ENCODE results near the gene MAP3K5. TPM values are rescaled to one million over a fixed set of nuclear protein-coding genes. Genes with fewer than 3 reads are reported as not detected.

Gene MAP3K5
- total RNA-seq, 4 donors from 2014 or later, result 19.4 to 36.1 (median 21.1) TPM

GRCh38 chr6:136757150-136757549 lies 35.1 kb downstream of the MAP3K5 start:
- no peaks in the 10 kb centered on the region for H3K36me3 ChIP-seq
- no peak for DNase-seq (ENCODE audit: low spot score in 2 of 2)
- peaks cover 12% of the 10 kb centered on the region for H3K4me1 ChIP-seq

DNA sequence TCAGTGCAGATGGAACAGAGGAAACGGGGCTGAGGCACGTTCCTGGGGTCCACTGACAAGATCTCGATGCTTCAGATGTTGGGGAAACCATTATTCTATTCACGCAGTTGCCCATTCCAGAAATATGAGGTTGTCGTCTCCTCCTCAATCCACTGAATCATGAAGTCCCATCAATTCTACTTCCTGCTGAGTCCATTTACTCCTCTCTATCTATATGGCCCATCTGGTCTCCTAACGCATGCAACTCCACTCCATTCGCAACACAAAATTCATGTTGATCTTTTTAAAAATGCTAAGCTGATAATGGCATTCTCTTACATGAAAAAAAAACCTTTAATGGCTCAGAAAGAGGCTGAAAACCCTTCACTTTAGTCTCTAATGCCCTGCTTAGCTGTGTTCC lies 37.5 kb downstream of the MAP3K5 start:
- 95% methylated on average over 7 of the region's 7 CpGs for WGBS
- peaks cover 16% of the 10 kb centered on the region for H3K4me1 ChIP-seq
- TF ChIP-seq POLR2A (IDR thresholded peaks at IDR 0.05) (no peak), EP300 (IDR thresholded peaks at IDR 0.05) (no peak), CTCF (IDR thresholded peaks at IDR 0.05) (no peak), POLR2AphosphoS5 (IDR thresholded peaks at IDR 0.05) (no peak)
- H3K36me3 ChIP-seq, result no peaks in the 10 kb centered on the region
- no peak overlapping the region for H3K4me3 ChIP-seq
- DNase-seq (ENCODE audit: low spot score in 2 of 2), result no peak
- H3K27me3 ChIP-seq, result no peaks in the 10 kb centered on the region
- no peak overlapping the region for H3K27ac ChIP-seq
- no peaks in the 10 kb centered on the region for H3K9me3 ChIP-seq

More at GRCh38 chr6:136757150-136757549, 35.1 kb downstream of the MAP3K5 start:
- no peak overlapping the region for H3K4me3 ChIP-seq
- 89% methylated on average over 2 of the region's 2 CpGs for WGBS
- no peak for TF ChIP-seq CTCF (IDR thresholded peaks at IDR 0.05)
- TF ChIP-seq POLR2A (IDR thresholded peaks at IDR 0.05), result no peak
- no peak for TF ChIP-seq POLR2AphosphoS5 (IDR thresholded peaks at IDR 0.05)
- no peak for TF ChIP-seq EP300 (IDR thresholded peaks at IDR 0.05)
- no peaks in the 10 kb centered on the region for H3K27me3 ChIP-seq
- no peak overlapping the region for H3K27ac ChIP-seq
- no peaks in the 10 kb centered on the region for H3K9me3 ChIP-seq

GRCh38 chr6:136753624-136754023 lies 38.7 kb downstream of the MAP3K5 start:
- Histone ChIP-seq H3K9me3 (no peaks in the 10 kb centered on the region), H3K4me1 (peaks cover 16% of the 10 kb centered on the region), H3K4me3 (no peak overlapping the region), H3K36me3 (no peaks in the 10 kb centered on the region), H3K27ac (no peak overlapping the region), H3K27me3 (no peaks in the 10 kb centered on the region)
- no peak for DNase-seq (ENCODE audit: low spot score in 2 of 2)
- 94% methylated on average over 7 of the region's 7 CpGs for WGBS
- TF ChIP-seq EP300 (IDR thresholded peaks at IDR 0.05) (no peak), POLR2AphosphoS5 (IDR thresholded peaks at IDR 0.05) (no peak)

DNA sequence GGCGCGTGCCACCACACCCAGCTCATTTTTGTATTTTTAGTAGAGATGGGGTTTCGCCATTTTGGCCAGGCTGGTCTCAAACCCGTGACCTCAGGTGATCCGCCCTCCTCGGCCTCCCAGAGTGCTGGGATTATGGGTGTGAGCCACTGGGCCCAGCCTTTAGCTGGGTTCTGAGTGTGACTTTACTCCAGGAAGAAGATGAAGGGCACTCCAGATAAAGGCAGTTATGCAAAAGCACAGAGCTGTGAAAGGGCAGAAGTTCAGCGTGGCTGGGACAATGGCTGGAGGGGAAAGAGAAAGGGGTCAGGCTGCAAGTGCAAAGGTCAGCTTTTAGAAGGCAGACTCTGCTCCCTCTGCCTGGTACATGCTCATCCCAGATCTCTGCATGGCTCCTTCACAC lies 39.7 kb downstream of the MAP3K5 start:
- Histone ChIP-seq H3K9me3 (no peaks in the 10 kb centered on the region), H3K4me1 (peaks cover 16% of the 10 kb centered on the region), H3K27ac (no peak overlapping the region), H3K4me3 (no peak overlapping the region), H3K27me3 (no peaks in the 10 kb centered on the region), H3K36me3 (no peaks in the 10 kb centered on the region)
- DNase-seq (ENCODE audit: low spot score in 2 of 2), result no peak
- no peak for TF ChIP-seq CTCF (IDR thresholded peaks at IDR 0.05)
- no peak for TF ChIP-seq POLR2A (IDR thresholded peaks at IDR 0.05)
- no peak for TF ChIP-seq EP300 (IDR thresholded peaks at IDR 0.05)
- no peak for TF ChIP-seq POLR2AphosphoS5 (IDR thresholded peaks at IDR 0.05)
- 86% methylated on average over 7 of the region's 7 CpGs for WGBS

DNA sequence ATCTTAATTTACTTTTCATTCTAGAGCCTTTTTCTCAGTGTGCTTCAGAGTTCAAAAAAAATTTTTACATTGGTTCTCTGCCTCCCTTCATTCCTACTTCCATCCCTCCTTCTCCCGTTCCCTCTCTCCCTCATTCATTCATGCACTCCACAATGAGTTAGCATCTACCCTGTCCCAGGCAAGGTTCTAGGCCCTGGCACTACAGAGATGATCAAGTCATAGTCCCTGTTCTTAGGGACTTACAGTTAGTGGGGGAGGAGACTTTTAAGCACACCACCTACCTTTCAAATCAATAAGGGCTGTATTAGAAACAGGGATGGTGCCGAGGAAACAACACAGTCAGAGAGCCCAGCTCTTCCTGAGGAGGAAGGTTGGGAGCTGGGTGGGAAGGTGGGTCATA lies 40.3 kb downstream of the MAP3K5 start:
- H3K36me3 ChIP-seq, result no peaks in the 10 kb centered on the region
- no peaks in the 10 kb centered on the region for H3K27me3 ChIP-seq
- H3K9me3 ChIP-seq, result no peaks in the 10 kb centered on the region
- H3K4me1 ChIP-seq, result peaks cover 16% of the 10 kb centered on the region
- H3K27ac ChIP-seq, result no peak overlapping the region
- no peak for DNase-seq (ENCODE audit: low spot score in 2 of 2)
- H3K4me3 ChIP-seq, result no peak overlapping the region
- TF ChIP-seq POLR2A (IDR thresholded peaks at IDR 0.05) (no peak), CTCF (IDR thresholded peaks at IDR 0.05) (no peak), EP300 (IDR thresholded peaks at IDR 0.05) (no peak), POLR2AphosphoS5 (IDR thresholded peaks at IDR 0.05) (no peak)
- WGBS, result 84% methylated on average over 2 of the region's 2 CpGs

GRCh38 chr6:136751522-136751956 lies 40.7 kb downstream of the MAP3K5 start:
- H3K36me3 ChIP-seq, result no peaks in the 10 kb centered on the region
- no peak for DNase-seq (ENCODE audit: low spot score in 2 of 2)
- TF ChIP-seq EP300 (IDR thresholded peaks at IDR 0.05) (no peak), POLR2AphosphoS5 (IDR thresholded peaks at IDR 0.05) (no peak), POLR2A (IDR thresholded peaks at IDR 0.05) (no peak), CTCF (IDR thresholded peaks at IDR 0.05) (no peak)
- 25% methylated on average over 5 of the region's 5 CpGs for WGBS
- H3K9me3 ChIP-seq, result no peaks in the 10 kb centered on the region
- H3K4me1 ChIP-seq, result peaks cover 16% of the 10 kb centered on the region
- no peak overlapping the region for H3K27ac ChIP-seq
- H3K4me3 ChIP-seq, result no peak overlapping the region
- no peaks in the 10 kb centered on the region for H3K27me3 ChIP-seq

All from suprapubic skin (tissue), 4 donors.